Umbilical cord (tissue), 2 donors: ENCODE results near the gene CLIC6. TPM values are rescaled to one million over a fixed set of nuclear protein-coding genes. Genes with fewer than 3 reads are reported as not detected.
A peak's percentile ranks its signal among the peaks of the same experiment; 100 is the strongest.

Experiments
- DNase-seq: peaks from one replicate; pipeline ENCODE4 v3.0.0-alpha.2; 2015; ENCODE audit warnings: low spot score
- total RNA-seq: library from RNA; depleted of rRNA; stranded (reverse); fragments of >200 nt; gene quantifications from one replicate; pipeline ENCODE4 v1.2.3, GENCODE V29; 2014; ENCODE audit warnings: low replicate concordance; ENCODE audit not compliant: insufficient read depth

Gene CLIC6
- 0.96 TPM for total RNA-seq

GRCh38 chr21:34668803-34669148 lies at the start of gene CLIC6:
Gene CLIC6 (plus strand): TSS chr21:34668994. CDS start chr21:34669389, 395 bp downstream.
- no peak for DNase-seq

DNA sequence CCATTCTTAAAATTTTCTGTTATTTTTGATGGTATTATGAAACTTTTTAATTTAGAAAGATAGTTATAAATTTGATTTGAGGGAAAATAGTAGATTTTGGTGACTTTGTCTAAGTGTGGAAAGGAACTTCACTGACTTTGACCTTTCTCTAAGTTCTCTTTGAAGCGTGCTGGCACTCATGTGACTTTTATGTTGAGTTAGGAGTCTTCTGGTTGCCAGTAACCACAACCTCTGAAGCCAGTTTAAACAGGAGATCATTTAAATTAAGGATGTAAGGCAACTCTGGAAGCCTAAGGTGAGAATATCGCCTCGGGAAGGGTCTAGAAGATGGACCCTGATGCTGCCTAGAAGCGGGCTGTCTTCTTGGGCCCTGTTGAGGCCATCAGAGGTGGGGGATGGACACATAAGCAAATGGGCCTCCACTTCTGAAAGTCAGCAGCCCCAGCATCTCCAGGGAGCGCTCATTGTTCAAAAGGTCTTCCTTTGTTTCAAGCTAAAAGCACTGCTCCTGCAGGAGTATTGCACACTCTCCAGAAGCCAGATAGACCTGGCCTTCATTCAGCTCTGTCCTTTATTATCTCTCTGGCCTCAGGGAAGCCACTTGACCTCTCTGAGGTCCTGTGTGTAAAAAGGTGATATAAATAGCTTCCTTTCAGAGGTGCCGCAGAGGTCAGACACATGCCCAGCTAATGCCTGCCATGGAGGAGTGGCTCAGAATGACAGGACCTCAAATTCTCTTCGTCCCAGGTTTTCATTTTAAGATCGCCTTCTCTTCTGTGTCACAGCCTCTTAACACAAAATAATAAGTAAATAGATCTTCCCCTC lies 48.7 kb upstream of the CLIC6 start:
- DNase-seq, result no peak

- DNase-seq, result no peak
These were observed 47.1 kb upstream of the CLIC6 start for GRCh38 chr21:34621434-34622350.

DNA sequence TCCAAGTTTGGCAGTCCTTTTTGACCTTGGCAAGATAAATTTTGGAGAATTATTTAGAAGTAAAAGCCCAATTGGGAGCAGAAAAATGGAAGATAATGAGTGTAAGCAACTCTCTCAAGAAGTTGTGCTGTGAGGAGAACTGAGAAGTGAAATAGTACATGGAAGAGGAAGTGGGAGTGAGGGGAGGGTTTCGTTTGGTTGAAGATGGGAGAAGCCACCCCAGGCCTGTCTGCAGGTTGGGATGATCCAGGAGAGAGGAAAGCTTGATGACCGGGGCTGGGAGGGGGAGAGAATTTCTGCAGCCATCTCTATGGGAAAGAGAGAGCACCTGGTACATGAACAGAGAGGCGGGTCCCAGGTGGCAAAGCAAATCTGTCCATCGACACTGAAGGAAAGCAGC lies 45.3 kb upstream of the CLIC6 start:
- DNase-seq, result no peak

DNA sequence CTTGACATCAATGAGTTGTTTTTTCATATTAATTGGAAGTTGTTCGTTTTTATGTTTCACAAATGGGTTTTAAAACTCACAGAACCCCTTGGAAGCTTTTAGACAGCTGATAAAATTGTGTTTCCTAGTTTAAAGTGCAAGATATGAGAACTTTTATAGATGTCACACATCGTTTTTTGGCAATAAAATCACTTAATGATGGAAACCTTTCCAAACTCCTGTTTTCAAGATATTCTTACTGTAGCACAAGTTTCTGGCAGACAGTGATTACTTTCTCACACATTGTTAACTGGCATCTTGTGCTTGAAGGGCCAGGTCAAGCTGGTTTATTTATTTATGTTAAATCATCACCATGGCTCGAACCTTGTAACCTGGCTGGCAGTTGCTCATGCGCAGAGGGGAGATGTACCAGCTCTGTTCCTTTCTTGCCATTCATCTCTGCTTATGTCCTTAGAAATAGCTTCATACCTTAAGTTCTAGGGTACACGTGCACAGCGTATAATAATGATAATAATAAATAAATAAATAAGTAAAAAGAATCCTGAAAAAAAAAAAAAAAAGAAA lies 43.7 kb upstream of the CLIC6 start:
- no peak for DNase-seq

DNA sequence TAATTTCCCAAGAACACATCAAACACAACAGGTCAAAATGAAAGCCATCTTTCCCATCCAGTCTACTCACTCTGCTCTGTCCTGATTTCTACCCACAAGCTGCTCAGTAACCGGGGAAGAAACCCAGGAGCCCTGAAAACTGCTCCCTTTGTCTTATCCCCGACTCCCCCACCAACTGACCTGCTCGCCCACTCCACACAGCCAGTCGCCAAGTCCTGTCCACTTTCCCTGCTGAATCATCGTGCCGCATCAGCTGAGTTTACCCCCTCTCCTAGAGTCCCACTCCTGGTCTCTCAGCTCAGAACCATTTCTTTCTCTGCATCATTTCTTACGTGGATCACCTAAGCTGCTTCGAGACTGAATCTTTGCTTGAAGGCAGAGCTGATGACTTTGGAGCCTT lies 42.7 kb upstream of the CLIC6 start:
- DNase-seq, result no peak

GRCh38 chr21:34630536-34631143 lies 38.2 kb upstream of the CLIC6 start:
- DNase-seq, result peak; percentile 66

GRCh38 chr21:34632498-34632897 lies 36.3 kb upstream of the CLIC6 start:
- DNase-seq, result no peak

- DNase-seq, result no peak
These were observed 33.5 kb upstream of the CLIC6 start for GRCh38 chr21:34635307-34635706.

DNA sequence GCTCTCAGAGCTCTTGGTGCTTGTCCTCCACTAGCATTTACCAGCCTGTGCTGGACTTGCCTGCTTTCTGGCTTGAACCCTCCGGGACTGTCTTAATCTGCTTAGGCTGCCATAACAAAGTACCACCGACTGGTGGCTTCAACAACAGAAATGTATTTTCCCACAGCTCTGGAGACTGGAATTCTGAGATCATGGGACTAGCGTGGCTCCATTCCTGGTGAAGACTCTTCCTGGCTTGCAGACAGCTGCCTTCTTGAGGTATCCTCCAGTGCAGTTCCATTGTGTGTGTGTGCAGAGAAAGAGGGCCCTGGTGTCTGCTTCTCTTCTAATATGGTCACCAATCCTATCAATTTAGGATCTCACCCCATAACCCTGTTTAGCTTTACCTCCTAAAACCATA lies 31.8 kb upstream of the CLIC6 start:
- no peak for DNase-seq

GRCh38 chr21:34639250-34639649 lies 29.5 kb upstream of the CLIC6 start:
- no peak for DNase-seq

GRCh38 chr21:34639882-34640788 lies 28.7 kb upstream of the CLIC6 start:
- no peak for DNase-seq

DNA sequence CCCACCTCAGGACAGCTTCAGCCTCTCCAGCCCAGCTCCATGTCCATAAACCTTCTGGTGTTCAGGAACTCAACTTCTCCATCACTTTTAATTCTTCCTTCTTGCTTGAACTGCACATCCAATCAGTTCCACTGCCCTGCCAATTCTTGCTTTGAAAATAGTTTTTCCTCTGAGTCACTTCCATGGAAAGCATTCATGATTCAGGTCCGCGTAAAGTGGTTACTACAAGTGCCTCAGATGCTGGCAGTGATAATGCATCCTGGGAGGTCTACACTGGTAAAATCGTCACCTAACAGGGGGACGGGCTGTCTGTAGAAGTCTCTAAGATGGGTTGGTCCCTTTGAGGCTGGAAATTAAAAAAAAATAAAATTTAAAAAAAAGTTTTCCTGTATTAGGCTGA lies 27.9 kb upstream of the CLIC6 start:
- DNase-seq, result no peak

DNA sequence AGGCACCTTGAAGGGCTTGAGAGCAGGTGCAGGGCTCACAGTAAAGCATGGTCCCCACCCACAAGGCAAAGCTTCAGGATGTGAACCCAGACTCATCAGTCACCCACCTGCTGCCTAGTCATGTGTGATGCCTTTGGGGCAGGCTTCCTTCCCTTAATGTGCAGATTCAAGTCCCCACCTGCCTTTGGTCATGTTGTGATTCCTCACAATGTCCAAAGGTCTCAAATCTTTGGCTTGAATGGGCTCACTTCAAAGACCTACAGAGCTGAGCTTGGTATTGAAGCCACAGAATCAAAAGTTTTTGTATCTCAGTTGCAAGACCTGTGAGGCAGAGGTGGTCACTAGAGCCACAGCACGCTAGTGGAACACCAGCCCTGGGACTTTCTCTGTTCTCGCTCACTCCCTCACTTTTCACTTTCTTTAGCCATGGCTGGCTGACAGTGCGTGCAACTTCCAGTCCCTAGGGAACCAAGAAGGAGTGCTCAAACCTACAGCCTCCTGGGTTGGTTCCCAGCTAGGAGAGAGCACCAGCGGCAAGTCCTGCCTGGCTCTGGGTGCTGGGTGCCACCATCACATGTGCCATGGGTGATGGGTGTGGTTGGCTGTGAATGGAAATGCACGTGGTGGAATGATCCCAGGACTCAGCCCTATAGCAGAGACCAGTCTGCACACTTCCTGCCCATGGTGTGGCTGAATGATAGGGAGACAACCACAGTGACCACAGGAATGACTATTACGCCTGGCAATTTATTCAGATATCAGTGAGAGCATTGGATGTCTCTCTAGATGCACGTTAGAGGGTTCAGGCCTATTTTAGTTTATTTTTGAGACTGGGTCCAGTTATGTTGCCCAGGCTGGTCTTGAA lies 26.4 kb upstream of the CLIC6 start:
- no peak for DNase-seq

- no peak for DNase-seq
These were observed 24.0 kb upstream of the CLIC6 start for GRCh38 chr21:34644825-34645224.

DNA sequence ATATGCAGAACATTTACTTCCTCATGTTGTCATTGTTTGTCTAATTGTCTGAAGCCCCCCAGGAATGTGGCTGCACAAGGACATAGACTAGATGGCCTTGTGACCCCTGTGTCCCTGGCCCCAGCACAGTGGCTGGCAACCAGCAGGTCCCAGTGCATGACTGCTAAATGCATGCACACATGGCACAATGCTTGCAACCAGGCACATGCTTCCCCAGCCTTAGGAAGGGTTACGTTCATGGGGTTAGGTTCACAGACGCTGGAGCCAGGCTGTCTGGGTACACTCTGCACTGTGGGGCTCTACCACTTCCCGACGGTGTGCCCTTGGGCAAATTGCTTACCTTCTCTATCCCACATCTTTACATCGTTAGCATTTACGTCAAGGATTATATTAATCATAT lies 21.2 kb upstream of the CLIC6 start:
- DNase-seq, result no peak

- no peak for DNase-seq
These were observed 20.0 kb upstream of the CLIC6 start for GRCh38 chr21:34648739-34649297.

- no peak for DNase-seq
These were observed 19.4 kb upstream of the CLIC6 start for GRCh38 chr21:34649400-34649799.

DNA sequence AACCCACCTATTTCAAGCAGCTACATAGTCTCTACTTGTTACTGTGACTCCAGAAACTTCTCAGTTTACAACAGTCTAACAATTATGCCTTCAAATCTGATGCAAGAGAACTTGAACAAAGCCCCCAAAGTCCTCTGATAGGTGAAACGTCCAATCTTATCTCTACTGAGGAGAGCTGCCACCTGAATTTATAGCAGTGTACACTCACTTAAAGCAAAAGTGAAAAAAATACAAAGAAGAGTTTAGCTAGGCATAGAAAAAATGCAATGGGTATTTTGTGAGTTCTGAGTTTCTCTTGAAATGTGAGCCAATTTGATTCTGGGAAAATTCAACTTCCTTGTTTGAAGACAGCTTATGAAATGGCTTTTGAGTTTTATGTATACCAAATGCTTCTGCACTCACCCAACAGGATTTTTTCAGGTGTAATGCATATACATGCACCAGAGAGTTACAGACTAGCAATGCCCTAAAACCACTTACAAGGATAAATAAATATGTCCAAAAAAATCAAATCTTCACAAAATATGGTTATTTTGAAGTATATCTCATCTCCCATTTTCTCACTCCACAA lies 17.8 kb upstream of the CLIC6 start:
- no peak for DNase-seq
